NCI-H82 treated with DMSO at 0.1 percent for 48 hours (cell line): ENCODE data around the gene TUBB4A.

Source experiments
- DNase-seq: peaks from one replicate; lab custom pipeline; 2025; ENCODE audit not compliant: unreplicated experiment; lab: John Stamatoyannopoulos, UW

Gene TUBB4A

DNA sequence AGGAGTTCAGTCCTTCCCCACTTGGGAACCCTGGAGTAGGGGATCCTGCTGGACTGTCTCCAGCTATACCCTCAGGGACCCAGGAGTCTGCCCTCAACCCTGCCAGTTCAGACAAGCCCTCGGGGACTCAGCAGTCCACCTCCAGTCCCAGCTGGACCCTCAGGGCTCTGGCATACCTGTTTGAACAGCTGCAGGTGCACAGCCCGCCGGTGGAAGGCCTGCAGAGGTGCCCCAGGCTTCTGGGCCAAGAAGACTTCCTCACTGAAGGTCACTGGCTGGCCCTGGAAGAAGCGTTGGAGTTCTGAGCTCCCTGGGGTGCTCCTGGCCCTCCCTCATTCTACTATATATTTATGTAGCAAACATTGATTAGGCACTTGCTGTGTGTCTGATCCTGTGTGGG is 29.4 kb downstream of the TUBB4A start:
- DNase-seq, result no peak

DNA sequence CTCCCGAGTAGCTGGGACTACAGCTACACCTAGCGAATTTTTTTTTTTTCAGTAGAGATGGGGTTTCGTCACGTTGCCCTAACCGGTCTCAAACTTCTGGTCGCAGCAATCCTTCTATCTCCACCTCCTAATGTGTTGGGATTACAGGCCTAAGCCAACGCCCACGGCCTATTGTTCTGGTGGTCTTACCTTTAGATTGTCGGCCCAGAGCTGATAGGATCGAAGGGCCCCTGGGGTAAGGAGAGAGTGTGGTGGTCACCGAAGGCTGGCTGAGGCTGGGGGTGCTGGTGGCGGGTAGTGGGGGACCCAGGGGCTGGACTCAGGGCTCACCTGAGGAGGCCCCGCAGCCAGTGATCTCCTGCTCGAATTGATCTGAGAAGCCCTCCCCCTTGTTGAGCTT is 31.0 kb downstream of the TUBB4A start:
- no peak for DNase-seq

DNA sequence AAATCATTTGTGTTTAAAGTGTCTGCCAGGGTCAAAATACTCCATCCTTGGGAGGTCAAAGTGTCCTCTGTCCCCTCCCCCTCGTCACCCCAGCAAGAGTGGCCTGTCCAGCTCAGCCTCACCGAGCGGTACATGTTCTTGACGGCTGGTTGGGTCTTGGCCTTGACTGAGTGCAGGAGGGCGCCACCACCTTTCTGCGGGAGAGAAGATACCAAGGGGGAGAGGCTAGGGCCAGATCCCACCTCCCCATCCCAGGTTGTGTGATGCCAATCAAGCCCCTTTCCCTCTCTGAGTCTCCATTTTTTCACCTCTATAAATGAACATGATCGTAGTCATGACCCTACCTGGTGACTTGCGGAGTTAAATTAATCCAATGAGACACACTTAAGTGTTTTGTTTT is 31.9 kb downstream of the TUBB4A start:
- DNase-seq, result no peak

DNA sequence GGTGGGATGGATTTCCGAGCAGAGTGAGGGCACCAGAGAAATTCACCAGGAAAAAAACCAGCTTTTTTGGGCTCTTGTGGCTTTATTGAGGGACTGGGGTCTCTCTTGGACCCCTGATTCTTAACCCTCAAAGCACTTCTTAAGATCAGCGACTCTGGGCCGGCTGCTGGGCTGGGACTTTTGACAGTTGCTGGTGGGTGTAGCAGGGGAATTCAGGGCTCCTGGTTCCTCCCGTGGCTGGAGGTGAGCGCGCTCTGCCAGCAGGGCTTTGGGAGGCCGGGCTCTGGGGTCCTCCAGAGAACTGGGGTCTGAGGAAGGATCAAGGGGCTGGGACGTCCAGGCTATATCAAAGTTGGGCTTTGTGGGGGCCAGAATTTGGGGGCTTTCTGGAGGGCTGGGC is 34.7 kb downstream of the TUBB4A start:
- DNase-seq, result no peak

DNA sequence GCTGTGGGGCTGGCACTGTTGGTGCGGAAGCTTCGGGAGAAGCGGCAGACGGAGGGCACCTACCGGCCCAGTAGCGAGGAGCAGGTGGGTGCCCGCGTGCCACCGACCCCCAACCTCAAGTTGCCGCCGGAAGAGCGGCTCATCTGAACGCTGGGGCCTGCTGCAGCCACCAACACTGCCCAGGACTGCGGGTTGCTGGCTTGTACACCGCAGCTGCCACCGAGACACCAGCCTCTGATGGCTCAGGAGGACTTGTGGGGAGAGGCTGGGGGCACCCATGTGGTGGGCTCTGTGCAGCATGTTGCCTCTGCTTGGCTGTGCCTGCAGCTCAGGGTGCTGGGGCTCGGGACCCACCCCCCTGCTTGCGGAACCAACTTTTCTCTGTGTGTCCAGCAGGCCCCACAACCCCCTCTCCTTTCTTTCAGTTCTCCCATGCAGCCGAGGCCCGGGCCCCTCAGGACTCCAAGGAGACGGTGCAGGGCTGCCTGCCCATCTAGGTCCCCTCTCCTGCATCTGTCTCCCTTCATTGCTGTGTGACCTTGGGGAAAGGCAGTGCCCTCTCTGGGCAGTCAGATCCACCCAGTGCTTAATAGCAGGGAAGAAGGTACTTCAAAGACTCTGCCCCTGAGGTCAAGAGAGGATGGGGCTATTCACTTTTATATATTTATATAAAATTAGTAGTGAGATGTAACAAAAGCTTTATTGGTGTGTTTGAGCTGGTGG is 35.4 kb downstream of the TUBB4A start:
- DNase-seq, result no peak

DNA sequence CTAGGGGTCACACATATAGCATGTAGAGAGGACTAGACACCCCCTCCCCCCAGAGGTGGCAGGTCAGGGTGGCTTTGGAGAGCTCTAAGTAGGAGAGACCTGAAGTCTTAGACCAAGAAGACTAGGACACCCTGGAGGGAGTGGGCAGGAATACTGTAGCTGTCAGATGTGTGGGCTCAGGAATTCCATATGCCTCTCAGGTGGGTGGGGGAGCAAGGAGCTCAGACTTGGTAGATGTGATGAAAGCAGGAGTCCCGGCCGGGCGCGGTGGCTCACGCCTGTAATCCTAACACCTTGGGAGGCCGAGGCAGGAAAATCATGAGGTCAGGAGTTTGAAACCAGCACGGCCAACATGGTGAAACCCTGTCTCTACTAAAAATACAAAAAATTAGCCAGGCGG is 36.4 kb downstream of the TUBB4A start:
- no peak for DNase-seq

DNA sequence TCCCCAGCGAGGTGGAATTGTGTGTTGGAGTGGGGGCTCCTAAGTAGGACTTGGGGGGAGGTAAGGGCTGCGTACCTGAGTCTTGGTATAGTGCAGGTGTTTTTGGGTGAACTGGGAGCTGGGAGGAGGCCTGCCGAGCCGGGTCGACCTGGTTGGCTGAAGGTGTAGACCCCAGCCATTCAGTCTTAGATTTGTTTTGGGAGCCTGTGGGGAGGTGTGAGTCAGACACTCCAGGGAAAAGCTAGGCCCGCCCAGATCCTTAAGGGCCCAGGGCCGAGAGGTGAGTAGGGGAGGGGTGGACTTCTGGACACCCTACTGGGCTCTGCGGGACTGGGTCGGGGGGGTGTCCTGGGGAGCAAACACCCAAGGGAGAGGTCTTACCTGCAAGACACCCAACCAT is 37.1 kb downstream of the TUBB4A start:
- DNase-seq, result no peak

DNA sequence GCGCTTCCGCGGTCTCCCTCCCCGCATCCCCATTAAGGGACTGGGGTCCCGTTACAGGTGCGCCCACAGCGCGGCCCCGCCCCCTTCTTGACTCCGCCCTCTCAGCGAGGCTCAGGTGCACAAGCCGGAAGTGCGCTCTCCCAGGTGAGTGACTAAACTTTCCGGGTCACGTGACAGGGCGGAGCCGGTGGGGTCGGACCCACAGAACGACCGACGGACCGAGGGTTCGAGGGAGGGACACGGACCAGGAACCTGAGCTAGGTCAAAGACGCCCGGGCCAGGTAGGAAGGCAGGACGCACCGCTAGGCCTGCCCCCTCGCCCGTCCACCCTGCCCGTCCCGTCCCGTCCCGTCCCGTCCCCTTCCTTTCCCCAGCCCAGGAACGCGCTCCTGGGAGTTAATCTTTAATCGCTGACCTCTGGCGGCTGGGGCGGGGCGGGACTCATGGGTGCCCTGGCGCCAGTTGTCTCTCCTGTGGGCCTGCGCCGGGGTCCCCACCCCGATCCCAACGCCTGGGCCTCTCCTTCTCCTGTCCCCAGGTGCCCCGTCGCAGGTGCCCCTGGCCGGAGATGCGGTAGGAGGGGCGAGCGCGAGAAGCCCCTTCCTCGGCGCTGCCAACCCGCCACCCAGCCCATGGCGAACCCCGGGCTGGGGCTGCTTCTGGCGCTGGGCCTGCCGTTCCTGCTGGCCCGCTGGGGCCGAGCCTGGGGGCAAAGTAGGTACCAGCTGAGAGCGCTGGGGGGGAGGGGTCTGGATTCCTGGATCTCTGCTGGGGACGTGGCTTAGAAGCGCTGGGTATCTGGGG is 37.8 kb downstream of the TUBB4A start, which contains the start of gene CRB3:
TSS of gene CRB3 (plus strand) at position 202 of the 804 bp plus-strand sequence. CDS start at position 633, 431 bp downstream.
- no peak for DNase-seq

DNA sequence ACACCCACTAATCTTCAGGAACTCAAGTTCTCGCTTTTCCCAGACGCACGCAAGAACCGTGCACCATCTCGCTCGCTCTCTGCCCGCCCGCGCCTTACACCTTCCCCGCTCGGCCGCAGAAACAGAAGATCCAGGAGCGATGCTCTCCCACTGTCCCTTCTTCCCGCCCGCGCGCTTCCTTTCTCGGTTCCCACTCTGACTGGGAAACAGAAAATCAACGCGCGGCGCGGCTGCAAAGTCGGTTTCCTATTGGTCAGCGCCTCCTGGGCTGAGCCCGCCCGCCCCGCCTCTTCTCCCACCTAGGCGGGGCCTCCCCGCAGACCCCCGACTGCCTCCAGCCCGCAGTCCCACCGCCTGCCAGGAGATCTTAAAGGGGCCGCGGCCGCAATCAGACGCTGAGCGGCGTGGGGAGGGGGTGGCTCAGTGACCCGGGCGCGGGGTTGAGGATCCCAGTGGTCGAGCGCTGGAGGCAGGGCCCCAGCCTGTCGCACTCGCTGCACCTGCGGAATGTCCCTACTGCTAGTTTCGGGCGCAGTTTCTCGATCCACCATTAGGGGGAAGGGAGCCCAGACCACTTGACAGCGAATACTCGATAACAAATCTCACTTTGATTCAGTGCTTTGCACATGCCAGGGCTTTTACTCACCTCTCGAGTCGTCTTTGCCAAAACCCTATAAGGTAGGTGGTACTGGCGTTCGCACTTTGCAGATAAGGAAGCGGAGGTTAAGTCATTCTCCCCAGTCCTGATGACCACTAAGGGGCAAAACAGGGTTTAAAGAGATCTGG is 41.8 kb downstream of the TUBB4A start:
- peak; percentile 89 for DNase-seq

DNA sequence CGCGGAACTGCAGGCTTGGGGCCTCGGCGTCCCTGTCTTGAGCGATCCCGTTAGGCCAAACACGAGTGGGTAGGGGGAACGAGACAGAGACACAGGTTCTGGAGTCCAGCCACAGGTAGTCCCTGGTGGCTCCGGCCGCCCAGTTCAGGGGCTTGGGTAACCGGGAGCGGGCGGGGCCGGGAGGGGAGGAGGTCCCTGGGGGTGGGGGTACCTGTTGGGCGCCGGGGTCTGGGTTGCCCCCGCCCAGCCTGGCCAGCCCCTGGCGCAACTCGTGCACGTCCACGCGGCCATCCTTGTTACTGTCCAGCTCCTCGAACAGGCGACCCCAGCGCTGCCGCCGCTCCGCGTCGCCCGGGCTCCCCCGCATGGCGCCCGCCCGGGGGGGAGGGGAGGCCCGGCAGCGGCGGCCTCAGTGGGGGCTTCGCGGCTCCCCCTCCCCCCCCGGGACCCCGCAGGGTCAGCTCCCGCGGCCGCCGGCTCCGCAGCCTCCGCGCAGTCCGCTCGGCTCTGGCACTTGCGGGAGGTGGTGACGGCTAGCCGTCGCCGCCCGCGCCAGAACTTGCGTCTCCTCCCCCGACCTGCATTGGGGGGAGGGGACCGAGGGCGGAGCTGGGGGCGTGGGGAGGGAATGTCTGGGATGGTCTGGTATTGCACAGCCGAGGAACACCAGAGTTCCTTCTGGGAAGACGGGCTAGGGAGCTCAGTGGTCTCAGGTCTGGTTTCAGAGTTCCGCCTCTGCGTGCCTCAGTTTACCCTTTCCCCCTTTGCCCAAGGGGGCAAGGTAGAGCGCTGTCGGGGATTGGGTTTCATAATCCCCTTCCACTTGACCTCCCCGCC is 42.6 kb downstream of the TUBB4A start, which contains the start of gene SLC25A23:
TSS of gene SLC25A23 (minus strand) at position 531 of the 837 bp plus-strand sequence. CDS start at position 367, 164 bp downstream.
- DNase-seq, result no peak

DNA sequence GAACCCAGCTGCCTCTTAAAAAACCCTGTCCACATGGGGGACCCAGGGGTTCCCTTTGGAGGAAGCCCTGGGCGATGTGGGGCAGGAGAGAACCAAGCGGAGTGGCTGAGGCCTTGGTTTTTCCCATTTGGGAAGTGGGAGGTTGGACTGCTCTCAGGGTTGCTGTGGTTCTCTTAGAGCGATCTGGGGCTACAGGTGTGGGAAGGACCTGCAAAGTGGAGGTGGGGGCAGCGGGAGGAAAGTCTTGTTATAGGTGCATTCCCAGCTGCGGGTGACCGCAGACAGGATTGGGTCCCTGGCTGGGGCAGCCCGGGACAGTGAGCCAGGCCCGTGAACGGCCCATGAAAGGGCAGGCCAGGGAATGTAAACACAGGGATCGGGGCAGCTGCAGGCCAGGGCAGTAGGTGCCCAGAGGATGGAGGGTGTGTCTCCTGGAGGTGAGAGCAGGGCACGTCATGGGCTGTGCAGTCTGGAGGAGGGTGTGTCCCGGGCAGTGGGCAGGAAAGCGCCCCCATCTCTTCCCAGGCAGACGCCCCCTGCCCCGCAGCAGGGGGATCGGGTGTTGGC is 43.3 kb downstream of the TUBB4A start:
- DNase-seq, result no peak

DNA sequence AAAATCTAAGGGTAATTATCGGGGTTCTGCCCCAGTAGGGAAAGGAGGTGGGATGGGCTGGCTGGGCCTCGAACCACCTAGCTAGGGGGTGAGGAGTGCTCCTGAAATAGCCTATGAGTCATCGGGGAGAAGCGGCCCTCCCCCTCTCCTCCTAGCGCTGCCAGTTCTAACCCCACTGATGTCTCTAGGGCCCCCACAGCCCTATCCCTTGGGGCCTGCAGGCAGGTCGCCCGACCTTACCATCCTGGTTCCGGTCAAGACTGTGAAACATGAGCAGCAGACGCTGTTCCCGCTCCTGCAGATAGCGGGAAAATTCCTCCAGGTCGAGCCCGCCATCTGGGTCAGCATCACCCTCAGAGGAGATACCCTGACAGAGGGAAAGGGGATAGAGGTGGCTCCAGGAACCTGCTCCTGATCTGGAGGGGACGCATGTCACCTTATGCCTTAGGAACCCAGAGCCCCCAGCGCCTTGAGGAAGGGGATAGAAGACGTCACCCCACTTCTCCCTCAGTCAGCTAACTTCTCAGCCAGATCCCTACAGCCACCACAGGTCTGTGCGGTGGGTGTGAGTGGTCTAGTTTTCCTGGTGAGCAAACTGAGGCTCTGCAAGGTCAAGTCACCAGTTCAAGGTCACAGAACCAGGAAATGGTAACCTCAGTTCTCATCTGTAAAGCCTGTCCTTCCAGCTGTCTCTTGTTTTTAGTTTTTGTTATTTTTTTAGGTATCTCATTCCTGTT is 44.0 kb downstream of the TUBB4A start:
- no peak for DNase-seq

DNA sequence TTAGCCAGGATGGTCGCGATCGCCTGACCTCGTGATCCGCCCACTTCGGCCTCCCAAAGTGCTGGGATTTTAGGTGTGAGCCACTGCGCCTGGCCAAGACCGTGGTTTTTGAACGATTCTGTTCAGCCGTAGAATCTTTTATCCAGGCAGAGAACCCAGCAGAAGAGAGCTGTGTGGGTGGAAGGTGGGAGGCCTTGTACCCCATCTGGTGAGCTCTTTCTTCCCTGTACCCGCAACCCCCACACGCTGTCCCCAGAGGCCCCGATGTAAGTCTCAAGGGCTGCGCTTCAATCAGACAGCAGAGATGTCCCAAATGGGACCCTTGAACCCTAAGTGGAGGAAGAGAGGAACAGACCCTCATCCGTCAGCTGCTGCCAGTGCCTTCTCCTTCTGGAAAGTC is 46.2 kb downstream of the TUBB4A start:
- DNase-seq, result no peak

DNA sequence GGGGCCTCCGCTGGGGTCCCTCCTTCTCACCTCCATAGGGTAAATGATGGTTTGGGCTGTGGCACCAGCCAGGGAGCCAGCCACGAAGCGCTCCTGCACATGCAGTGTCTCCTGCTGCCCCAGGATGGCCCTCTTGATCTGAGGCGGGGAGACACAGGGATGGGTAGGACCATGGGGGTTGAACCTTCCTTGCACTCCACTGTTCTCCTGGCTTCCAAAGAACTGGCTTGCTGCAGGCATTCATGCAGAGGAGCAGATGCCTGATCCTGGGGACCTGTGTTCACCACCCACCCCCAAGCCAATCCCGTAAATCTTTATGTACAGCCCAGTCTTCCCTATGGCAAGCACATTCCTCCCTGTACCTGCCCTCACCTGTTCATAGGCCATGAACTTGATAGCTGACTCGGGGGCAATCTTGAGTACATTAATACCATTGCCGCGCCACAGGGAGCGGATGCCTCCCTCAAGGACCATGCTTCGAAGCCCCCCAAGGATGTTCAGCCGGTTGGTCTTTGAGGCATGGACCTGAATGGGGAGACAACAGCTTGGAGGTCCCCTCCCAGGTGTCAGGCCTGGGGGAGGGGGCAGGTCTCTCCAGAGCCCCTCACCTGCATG is 48.1 kb downstream of the TUBB4A start:
- DNase-seq, result no peak

DNA sequence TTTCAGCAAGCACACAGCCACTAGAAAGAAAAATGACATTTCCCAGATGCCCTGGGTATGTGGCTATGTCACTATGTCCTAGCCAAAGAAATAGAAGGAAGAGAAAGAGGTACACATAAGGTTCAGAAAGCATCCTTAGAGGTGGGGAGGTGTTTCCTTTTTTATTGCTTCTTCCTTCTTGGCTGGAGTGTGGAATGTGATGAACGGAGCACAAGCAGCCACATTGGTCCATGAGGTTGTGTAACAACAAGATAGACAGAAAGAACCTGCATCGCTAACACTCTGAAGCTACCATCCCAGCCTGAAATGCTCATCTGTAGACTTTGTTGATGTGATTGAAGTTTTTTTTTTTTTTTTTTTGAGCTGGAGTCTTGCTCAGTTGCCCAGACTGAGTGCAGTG is 49.2 kb downstream of the TUBB4A start:
- DNase-seq, result no peak

DNA sequence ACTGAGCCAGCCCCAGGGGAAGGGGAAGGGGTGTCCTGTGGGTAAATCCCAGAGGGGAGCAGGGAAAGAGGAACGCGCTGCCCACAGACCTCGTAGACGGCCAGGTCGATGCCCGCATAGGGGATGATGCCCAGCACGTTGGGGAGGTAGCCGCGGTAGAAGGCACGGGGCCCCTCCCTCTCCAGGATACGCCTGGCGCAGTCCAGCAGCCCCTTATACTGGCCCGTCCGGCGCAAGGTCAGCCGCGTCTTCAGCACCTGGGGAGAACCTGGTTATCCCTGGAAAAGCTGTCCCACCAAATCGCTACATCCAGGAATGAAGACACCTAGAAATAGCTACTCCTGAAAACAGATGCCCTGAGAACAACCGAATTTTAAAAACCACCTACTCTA is 49.9 kb downstream of the TUBB4A start:
- DNase-seq, result no peak

DNA sequence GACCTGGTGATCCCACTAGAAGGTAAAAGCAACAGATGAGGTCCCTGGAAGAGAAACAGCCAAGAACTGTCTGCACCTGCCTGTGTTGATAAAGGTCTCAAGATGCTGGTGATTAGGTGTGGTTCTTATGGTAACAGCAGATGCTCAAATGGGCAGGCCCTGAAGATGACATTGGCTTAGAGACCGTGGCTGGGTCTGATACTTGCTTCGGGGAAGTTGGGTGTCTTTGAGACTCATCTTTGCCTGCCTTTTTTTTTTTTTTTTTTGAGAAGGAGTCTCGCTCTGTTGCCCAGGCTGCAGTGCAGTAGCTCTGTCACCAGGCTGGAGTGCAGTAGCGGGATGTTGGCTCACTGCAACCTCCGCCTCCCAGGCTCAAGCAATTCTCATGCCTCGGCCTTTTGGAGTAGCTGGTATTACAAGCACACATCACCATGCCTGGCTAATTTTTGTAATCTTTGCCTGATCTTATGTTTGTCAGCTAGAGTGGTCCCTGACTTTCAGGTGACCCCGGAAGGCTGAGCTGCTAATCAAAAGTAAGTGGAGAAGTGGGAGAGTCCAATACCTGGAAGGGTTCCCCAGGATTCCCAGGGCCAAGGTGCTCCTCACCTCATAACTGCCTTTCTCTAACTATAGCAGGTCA is 50.4 kb downstream of the TUBB4A start:
- DNase-seq, result no peak

DNA sequence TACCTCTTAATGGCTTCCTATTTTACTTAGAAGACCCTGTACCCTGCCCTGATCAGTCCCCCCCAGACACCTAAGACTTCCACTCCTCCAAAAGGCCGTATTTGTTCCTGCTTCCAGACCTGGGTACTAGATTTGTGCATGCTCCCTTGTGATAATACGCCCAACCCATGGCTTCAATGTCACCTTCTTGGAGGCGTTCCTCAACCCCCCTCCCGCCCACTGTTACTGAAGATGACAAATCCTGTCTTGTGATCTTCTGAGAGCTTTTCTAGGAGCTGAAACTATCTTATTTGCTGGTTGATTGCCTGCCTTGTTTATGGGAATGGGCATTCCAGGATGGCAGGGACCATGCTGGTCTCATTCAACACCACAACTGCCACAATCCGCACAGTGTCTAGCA is 51.9 kb downstream of the TUBB4A start:
- no peak for DNase-seq

DNA sequence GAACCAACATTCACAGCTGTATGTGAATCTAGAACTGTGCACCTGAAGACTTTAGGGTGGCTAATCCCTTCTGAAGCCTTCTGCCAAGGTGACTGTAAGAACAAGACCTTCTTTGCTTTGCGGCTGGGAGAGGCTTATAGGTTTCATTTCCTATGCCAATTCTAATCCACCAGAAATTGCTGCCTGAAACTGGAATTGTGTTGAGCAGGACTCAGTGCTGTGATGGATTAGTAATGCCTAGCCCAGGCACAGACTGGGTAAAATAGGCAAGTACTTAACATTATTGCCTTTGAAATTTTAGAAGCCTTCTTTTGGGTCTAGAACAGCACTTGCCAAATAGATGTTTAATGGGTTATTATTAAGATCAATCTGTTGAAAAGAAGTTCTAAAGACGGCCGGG is 54.1 kb downstream of the TUBB4A start:
- no peak for DNase-seq
